ENCODE results near the gene FTCD.

DNA sequence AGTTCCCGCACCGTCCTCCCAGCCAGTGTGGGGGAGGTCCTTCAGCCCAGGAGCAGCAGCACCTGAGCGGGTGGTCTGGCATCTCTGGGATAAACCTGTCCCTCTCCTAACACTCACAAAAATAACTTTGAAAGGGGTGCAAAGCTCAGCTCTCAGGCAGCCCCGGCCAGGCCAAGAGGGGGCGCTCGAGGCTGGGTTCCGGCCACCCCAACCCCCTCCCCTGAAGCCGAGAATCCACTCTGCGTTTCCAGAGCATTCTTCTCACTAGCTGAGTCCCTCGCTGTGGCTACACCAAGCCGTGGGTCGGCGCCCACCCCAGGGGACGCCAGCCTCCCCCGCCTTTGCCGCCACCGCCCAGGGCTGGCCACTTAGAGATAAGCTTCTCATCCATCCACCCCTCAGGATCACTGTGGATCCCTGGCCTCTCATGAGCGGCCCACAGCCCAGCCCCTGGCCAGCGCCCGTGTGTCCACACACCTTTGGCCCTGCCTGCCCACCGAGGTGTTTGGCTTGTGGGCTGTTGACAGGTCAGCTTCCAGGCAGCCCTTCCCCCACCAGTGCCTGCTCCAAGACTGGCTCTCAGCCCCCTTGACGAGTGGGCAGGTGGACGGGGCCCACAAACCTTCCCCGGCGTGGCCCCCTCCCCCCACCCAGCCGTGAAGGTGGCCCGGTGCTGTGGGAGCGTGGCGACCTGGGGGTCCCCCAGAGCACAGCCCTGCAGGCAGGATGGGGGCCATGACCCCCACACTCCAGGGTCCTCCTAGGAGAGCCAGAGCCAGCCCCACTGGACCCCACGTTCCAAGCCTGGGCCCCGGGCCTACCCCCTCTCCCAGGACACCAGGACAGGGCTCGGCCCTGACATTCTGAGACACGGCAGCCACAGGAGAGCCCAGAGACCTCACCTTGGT lies 1.9 kb downstream of the FTCD start:
- TF ChIP-seq, protein P1, sequence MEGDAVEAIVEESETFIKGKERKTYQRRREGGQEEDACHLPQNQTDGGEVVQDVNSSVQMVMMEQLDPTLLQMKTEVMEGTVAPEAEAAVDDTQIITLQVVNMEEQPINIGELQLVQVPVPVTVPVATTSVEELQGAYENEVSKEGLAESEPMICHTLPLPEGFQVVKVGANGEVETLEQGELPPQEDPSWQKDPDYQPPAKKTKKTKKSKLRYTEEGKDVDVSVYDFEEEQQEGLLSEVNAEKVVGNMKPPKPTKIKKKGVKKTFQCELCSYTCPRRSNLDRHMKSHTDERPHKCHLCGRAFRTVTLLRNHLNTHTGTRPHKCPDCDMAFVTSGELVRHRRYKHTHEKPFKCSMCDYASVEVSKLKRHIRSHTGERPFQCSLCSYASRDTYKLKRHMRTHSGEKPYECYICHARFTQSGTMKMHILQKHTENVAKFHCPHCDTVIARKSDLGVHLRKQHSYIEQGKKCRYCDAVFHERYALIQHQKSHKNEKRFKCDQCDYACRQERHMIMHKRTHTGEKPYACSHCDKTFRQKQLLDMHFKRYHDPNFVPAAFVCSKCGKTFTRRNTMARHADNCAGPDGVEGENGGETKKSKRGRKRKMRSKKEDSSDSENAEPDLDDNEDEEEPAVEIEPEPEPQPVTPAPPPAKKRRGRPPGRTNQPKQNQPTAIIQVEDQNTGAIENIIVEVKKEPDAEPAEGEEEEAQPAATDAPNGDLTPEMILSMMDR (IDR thresholded peaks at IDR 0.05 in 8 of 11, conservative IDR thresholded peaks at IDR 0.05 in 3 of 11), result peak in 8 of 11 experiments; percentile 33 to 69 (median 56)
- TF ChIP-seq POLR2AphosphoS5 (IDR thresholded peaks at IDR 0.05) (peak in 1 of 3 donors; percentile 11), POLR2A (IDR thresholded peaks at IDR 0.05) (no peak)
